ENCODE results near the gene KLHL28.

GRCh38 chr14:44962334-44963043 is 742 bp upstream of the KLHL28 start:
- TF ChIP-seq CTCF (IDR thresholded peaks at IDR 0.05) (no peak), ZFX (IDR thresholded peaks at IDR 0.05; ENCODE audit: borderline replicate concordance) (no peak)
